GM21723 (cell line): ENCODE data around the gene RASA3.

ENCODE experiments used
- ATAC-seq: cut with Tn5 transposase; IDR thresholded peaks from one replicate; pipeline ENCODE4 v1.9.1; 2021; ENCODE audit warnings: mild to moderate bottlenecking, moderate library complexity; ENCODE audit not compliant: unreplicated experiment

RASA3 gene

GRCh38 chr13:113962386-113962785 is 170.0 kb downstream of the RASA3 start:
- ATAC-seq, result no peak

DNA sequence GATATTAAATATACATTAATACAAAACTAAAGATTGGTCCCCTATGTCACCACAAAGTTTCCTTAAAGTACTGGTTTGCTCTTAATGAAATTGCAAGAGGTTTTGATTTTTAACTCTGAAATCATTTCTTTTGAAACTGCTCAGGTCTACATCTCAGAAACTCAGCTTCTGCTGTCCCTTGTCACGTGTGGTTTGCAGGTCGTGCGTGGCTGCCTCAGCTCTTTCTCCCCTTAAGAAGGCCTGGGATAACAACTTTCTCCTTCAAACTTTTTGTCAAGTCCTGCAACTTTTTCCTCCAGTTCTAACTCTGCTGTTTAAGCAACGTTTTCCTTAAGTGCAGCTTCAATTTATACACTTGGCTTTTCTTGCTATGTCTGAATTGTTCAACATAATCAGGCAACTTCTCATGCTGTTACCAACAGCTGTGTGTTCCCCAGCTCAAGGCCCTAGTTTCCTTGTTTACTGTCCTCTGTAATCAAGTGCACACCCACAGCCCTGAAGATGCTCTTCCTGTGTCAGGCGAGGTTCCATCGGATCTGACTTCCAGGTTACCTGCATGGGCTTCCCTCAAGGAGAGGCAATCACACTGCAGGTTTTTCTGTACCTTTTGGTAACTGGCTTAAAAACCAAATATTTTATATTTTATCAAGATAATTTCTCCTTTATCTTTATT is 172.0 kb downstream of the RASA3 start:
- no peak for ATAC-seq

DNA sequence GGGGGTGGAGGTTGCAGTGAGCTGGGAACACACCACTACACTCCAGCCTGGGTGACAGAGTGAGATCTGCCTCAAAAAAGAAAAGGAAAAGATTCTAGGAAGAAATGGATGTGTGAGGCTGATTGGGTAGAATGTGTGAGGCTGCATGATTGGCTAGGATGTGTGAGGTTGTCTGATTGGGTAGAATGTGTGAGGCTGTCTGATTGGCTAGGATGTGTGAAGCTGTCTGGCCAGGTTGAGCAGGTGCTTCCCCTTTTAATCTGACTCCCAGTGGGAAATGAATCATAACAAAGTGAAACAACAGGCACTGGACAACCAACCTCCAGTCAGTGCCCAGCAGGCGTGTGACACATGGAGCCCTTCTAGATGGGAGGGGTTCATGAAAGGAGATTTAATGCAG is 173.2 kb downstream of the RASA3 start:
- no peak for ATAC-seq

GRCh38 chr13:113958373-113958772 is 174.1 kb downstream of the RASA3 start:
- ATAC-seq, result no peak

DNA sequence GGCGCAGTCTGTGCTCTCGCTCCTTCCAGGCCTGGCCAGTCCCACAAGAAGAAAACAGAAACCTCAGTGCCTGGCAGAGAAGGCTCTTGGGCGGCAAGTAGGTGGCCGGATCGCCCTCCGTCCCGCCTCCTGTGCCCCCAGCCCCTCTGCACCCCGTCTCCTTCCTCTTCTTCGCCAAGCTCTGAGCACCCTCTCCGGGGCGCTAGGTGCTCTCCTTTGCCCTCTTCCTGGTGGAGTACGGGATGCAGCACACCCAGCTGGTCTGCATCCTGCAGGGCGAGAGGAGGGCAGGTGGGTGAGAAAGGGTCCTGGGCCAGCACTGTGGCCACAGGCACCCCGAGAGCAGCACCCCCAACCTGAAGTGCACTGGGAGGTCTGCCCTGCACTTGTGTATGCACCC is 175.9 kb downstream of the RASA3 start:
- ATAC-seq, result no peak

DNA sequence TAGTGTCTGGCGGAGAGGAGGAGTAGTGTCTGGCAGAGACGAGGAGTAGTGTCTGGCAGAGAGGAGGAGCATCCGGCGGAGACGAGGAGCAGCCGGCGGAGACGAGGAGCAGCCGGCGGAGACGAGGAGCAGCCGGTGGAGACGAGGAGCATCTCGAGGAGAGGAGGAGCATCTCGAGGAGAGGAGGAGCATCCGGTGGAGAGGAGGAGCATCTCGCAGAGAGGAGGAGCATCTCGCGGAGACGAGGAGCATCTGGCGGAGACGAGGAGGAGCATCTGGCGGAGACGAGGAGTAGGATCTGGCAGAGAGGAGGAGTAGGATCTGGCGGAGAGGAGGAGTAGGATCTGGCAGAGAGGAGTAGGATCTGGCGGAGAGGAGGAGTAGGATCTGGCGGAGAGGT is 176.7 kb downstream of the RASA3 start:
- ATAC-seq, result no peak

GRCh38 chr13:113955235-113955634 is 177.2 kb downstream of the RASA3 start:
- ATAC-seq, result no peak

- no peak for ATAC-seq
Observed at GRCh38 chr13:113954046-113954835, 178.2 kb downstream of the RASA3 start.

- ATAC-seq, result no peak
Observed at GRCh38 chr13:113953561-113953960, 178.9 kb downstream of the RASA3 start.

DNA sequence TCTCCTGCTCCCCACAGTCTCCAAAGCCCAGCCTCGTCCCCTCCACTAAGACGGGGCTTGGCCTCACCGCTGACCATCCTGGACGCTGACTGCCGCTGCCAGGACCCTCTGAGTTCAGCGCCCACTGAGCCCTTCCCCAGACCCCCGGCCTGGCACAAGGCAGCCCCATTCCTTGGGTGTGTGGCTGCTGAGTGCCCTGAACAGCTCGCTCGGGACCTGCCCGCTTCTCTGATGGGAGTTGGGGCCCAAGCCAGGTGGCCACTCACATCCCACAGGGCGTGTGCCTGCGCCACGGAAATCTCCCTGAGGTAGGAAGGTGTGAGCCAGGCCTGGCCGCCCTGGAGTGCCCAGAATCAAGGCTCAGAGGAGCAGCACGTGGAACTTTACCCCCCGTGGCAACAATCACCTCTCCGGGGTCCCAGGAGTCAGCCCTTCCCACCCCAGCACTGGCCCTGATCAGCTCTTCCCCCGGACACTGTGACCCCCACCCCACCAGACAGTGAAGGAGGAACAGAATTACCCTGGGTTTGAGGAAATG is 179.4 kb downstream of the RASA3 start:
- ATAC-seq, result no peak

DNA sequence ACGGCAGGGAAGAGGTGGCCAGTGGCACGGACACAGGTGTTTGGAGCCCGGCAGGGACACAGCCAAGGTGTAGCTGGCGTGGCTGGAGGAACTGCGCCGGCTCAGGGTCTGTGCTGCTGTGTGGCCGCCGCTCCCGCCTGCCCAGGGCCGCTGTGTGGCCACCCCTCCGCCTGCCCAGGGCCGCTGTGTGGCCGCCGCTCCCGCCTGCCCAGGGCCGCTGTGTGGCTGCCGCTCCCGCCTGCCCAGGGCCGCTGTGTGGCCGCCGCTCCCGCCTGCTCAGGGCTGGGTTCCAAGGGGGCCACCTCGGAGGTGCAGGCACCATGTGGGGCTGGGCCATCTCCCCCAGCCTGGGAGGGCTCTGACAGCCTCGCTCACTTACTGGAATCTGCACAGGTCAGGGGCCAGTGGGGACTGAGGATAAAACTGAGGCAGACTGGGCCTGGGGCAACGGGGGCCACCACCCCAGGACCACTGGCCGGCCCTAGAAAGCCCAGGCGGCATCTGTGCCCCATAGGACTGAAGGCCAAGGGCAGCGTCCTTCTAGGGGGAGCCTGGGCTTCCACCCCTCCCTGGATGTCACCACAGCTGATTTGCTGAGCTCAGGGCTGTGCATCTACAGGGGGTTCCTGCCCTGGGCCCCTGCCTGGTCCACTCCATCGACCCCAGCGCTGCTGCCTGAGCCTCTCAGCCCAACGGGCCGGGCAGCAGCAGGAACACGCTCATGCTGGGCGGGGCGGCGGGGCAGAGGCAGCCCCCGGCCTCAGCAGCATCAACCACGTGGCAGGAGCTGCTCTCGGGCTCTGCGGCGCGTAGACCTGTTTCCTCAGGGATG is 180.1 kb downstream of the RASA3 start:
- no peak for ATAC-seq

DNA sequence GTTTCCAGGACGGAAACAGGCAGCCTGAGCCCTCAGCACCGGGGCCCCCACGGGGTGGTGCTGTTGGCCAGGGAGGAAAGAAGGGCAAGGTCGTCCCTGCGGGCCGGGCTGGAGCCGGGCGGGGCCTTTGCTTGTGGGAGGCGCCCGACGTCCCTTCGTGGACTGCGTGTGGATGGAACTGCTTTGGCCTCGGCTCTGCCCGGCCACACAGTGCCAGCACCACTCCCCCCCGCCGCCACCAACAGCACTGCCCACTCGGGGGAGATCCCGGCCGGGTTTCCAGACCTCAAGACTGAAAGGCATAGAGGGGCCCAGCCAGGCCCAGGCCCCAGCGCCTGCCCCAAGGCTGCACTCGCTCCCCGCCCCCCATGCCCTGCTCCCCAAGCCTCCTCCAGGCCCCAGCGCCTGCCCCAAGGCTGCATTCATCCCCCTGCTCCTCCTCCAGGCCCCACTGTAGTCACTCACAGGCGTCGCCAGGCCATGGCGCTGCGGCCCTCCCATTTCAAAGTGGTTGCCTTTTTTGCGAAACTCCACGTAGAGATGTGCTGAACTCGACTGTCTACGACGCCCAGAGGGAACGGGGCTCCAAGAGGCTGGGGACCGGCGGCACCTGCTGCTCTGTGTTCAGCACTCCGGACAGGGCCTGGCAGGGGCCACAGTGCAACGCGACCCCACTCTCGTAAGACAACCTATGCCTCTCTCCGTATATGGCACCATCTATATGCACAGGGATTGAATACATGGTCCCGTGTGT is 181.0 kb downstream of the RASA3 start:
- peak; percentile 90 for ATAC-seq

DNA sequence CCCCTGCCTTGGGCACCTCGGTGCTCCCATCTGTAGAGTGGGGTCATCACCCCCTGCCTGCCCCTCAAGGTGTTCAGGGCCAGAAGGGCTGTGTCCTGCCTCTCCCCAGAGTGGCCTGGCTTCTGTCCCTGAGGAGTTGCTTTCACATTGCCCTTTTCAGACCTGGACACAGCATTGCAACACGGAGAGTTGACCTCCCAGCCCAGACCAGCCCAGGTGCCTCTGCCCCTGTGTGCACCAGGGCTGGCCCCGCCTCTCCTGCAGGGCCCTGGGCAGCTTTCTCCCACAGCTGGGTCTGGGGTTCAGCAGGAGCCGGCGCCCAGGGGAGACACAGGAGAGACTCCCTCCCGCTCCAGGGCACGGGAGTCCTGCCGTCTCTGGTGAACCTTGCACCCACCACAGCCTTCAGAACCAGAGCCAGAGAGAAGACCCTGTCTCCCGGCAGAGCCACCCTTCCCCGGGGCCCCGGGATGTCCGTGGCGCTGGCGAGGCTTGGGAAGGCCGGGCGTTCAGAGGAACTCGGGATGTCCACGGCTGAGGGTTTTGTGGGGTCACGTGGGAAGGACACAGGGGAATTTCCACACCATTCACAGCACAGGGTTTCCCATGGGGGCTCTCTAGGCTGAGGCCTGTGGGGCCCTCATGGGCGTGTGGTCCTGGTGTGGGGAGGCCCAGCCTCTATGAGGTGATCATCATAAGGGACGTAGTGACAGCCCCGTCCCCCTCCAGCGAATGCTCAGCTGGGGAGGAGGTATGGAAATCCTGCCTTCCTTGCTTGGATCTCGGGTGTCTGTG is 181.8 kb downstream of the RASA3 start:
- ATAC-seq, result no peak

- no peak for ATAC-seq
Observed at GRCh38 chr13:113949546-113949945, 182.9 kb downstream of the RASA3 start.

DNA sequence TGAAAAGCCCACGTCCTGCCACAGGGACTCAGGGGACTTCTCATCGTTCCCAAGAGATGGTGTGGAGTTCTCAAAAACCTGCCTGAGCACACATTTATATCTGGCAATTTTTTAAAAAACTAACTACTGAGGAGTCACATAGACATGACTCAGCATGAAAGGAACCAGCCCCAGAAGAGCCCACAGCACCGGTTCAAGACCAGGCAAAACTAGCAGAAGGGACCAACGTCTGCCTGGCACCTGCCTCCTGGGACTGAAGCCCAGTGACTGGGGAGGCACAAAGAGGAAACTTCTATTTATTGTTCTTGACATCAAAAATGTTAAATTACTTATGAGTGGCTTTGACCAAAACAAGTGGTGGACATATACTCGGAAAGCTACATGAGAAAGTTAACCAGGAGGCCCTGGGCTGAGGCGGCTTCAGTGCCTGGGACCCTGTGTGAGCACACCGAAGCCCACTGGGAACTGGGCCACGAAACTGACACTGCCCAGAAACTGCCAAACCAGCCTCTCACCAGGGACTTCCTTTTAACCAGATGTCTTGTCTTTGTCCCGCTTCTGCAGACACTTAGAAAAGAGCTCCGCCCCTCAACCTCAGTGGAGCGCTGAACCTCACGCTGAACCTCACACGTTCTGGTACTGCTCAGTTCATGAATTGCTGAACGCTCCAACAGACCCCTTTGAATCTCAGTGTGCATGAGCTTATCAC is 184.2 kb downstream of the RASA3 start:
- ATAC-seq, result no peak

DNA sequence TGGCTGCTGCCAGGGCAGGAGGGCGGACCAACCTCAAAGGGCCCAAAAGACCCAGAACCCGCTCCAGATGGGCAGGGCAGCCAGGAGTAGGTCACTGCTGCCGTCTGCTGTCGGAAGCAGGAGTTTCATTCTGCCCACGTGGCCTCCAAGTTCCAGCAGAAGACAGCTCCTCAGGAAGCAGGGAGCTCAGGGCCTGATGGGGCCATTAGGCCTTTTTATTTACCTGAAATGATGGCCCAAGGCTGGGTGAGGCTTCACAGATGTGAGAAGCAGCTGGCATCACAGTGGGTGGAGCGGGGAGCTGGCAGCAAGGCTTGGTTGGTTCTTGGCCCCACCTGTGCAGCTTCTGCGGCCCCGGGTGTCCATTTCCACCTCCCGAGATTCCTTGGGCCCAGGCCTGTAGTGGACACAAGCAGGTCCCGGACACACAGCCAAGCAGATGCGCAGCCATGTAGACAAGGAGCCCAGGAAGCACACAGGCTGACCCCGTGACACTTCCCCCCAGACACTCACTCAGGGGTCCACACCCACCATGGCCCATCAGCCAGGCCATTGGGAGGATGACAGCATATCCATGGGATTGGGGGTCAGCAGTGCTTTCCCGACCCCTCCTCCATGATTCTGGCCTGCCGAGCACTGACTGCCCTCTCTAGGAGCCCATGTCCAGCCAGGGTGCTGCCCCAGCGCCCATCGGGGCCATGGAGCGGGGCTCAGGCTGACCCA is 185.0 kb downstream of the RASA3 start:
- ATAC-seq, result no peak

DNA sequence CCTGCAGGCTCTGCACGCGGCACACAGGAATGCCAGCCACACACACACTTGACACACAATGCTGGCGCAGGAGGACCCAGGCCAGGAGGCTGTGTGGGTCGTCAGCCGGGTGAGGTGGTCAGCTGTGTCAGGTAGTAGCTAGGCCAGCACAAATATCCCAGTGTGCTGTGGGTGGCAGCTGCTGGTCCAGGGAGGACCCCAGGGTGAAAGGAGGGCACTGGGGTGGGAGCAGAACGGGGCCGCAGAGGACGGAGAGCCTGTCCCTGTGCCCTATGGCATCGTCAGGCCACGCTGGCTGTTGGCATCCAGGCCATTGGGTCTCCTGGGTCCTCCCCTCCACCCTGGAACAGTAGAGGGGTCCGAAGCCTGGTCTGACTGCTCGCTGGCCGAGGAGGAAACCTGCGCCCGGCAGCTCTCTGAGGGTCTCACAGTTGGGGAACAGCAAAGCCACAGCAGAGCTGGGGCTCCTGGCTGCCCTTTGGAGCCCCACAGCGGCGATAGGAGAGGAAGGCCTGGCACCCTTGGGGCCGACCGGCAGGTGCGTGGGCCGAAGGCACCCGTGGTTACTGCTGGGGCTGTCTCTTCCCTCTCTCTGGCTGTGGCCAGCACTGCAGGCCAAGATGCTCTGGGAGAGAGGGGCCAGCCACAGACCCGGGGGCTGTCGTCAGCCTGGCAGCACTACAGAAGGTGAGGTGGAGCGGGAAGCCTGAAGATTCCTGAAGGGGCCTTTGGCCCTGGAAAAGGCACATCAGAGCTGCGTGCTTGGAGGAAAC is 185.8 kb downstream of the RASA3 start:
- no peak for ATAC-seq

DNA sequence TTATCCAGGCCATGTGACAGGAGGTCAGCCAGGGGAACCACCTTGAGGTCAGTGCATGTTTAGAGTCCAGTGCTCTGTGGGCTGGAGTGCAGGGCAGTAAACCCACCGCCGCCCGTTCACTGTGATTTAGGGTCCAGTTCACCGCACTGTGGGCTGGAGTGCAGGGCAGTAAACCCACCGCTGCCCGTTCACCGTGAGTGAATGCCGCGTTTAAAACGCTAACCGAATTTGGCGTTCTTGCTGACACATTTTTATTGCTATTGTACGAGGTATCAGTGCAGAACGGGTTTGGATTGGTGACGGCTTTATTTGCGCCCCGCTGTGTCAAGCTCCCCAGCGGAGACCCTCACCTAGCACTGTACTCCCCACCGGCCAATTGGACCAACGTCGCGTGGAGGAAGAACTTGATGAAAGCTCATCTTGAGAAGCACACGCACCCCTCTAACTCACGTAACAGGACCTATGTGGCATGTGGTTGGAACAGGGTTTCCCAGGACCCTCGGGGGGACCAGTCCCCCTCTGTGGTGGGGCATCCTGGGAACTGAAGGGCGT is 186.5 kb downstream of the RASA3 start:
- ATAC-seq, result no peak
